CD4-positive, alpha-beta T cell (primary cell): Measurements from ENCODE around the gene ANKS4B. TPM values are rescaled to one million over a fixed set of nuclear protein-coding genes. Genes with fewer than 3 reads are reported as not detected.
"Not testable (repeated sequence)": the region's sequence is repeated elsewhere in the genome, so short reads cannot be mapped to it uniquely, and the experiment has no call there.

Experiments
- ATAC-seq: fragments of 200-7000 bp; cut with Tn5 transposase; one replicate; pipeline ENCODE4 v1.10.0; 2022; ENCODE audit warnings: mild to moderate bottlenecking; ENCODE audit not compliant: poor library complexity
- CTCF ChIA-PET: fragments of 350-600 bp; sonication (Branson Sonifier 250); formaldehyde crosslinking; loops from one replicate; lab custom pipeline; 2021; ENCODE audit warnings: antibody characterized with exemption, inconsistent platforms; lab: Charles Lee
- POLR2A ChIA-PET: fragments of 350-600 bp; sonication (Branson Sonifier 250); formaldehyde crosslinking; loops from one replicate; lab custom pipeline; 2021; ENCODE audit warnings: antibody characterized with exemption, inconsistent platforms; lab: Charles Lee
- DNase-seq, 14 experiments: peaks; one replicate each; pipeline ENCODE4 v3.0.0-alpha.2; 2013 to 2020; ENCODE audit warnings: mixed read lengths in 2 of 14
- H3K27ac ChIP-seq, 2 donors: one replicate each; pipeline versions ENCODE4 v1.5.1 to v1.7.0; 2013; ENCODE audit warnings: low read length in 2 of 2, low read depth in 1 of 2, mild to moderate bottlenecking in 1 of 2
- H3K27me3 ChIP-seq, 2 experiments: 1 replicate in 1 of 2; 2 replicates in 1 of 2; pipeline versions ENCODE4 v1.6.1 to v1.7.0; 2013; ENCODE audit warnings: low read length in 2 of 2, control low read depth in 1 of 2, mild to moderate bottlenecking in 1 of 2, moderate library complexity in 1 of 2; ENCODE audit not compliant: insufficient read depth in 2 of 2, control insufficient read depth in 1 of 2
- H3K36me3 ChIP-seq: one replicate; pipeline ENCODE4 v1.6.1; 2013; ENCODE audit warnings: low read length, control low read depth; ENCODE audit not compliant: insufficient read depth
- H3K4me1 ChIP-seq: one replicate; pipeline ENCODE4 v1.6.1; 2013; ENCODE audit warnings: low read length, control low read depth; ENCODE audit not compliant: insufficient read depth
- H3K4me3 ChIP-seq: one replicate; pipeline ENCODE4 v1.5.1; 2013; ENCODE audit warnings: mild to moderate bottlenecking, low read length, moderate library complexity
- H3K9me3 ChIP-seq, 2 experiments: 1 replicate in 1 of 2; 2 replicates in 1 of 2; pipeline versions ENCODE4 v1.6.1 to v1.7.0; 2013; ENCODE audit warnings: low read length in 2 of 2, mild to moderate bottlenecking in 2 of 2, control low read depth in 1 of 2, moderate library complexity in 1 of 2; ENCODE audit not compliant: control insufficient read depth in 1 of 2, insufficient read depth in 1 of 2
- H3K27ac Mint-ChIP-seq: one replicate; pipeline ENCODE4 v1.8.0; 2020; ENCODE audit warnings: mixed read lengths
- H3K27me3 Mint-ChIP-seq: one replicate; pipeline ENCODE4 v1.8.0; 2021; ENCODE audit warnings: mixed read lengths
- H3K36me3 Mint-ChIP-seq: one replicate; pipeline ENCODE4 v1.8.0; 2021; ENCODE audit warnings: low read depth, mixed read lengths
- H3K4me1 Mint-ChIP-seq: one replicate; pipeline ENCODE4 v1.8.0; 2021; ENCODE audit warnings: low read depth, mixed read lengths
- H3K4me3 Mint-ChIP-seq: one replicate; pipeline ENCODE4 v1.8.0; 2020; ENCODE audit warnings: mild to moderate bottlenecking, mixed read lengths
- H3K9me3 Mint-ChIP-seq: one replicate; pipeline ENCODE4 v1.8.0; 2020; ENCODE audit warnings: mixed read lengths
- intact Hi-C, 2 experiments: fragments of 100-400 bp; cut with DNase I in 1 of 2; cut with micrococcal nuclease in 1 of 2; formaldehyde crosslinking; loops; one replicate each; pipeline versions ENCODE4 v1.15.1 to v1.9.0; 2023 to 2025; cut with DNase I, micrococcal nuclease
- total RNA-seq, 174 experiments: library from RNA in 2 of 174; stranded (reverse) in 2 of 174; gene quantifications; one replicate each; pipeline ENCODE4 v1.2.3 and lab custom pipeline; 2021 to 2026
- TF ChIP-seq, protein P1 (sequence below): fragments of 200-600 bp; IDR thresholded peaks from one replicate; pipeline ENCODE4 v1.8.0; 2022; ENCODE audit warnings: antibody characterized with exemption, mild to moderate bottlenecking

Gene ANKS4B
- total RNA-seq, 2 experiments from 2014 or later = not detected

DNA sequence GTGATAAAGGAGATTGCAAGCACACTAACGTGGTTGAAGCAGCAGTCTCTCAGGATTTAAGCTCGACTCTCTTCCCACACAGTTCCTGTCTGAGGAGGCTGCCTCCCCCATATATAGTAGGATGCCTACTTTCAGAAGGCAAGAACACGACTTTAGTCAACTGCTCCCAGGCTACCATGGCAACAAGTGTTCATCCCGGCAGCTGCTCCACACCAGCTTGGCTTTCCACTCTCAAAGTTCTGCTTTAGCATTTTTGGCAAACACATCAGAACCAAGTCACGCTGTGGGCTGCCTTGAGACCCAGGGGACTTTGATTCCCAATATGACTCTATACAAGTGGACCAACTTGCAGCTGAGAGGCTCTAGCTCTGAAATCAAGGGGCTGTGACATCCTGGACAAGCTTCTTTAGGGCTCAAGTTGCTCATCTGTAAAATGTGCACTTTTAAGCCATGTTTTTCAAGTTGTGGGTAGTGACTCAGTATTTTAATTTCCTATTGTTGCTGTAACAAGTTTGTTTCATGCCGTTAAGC is 38.7 kb upstream of the ANKS4B start:
- TF ChIP-seq, protein P1, sequence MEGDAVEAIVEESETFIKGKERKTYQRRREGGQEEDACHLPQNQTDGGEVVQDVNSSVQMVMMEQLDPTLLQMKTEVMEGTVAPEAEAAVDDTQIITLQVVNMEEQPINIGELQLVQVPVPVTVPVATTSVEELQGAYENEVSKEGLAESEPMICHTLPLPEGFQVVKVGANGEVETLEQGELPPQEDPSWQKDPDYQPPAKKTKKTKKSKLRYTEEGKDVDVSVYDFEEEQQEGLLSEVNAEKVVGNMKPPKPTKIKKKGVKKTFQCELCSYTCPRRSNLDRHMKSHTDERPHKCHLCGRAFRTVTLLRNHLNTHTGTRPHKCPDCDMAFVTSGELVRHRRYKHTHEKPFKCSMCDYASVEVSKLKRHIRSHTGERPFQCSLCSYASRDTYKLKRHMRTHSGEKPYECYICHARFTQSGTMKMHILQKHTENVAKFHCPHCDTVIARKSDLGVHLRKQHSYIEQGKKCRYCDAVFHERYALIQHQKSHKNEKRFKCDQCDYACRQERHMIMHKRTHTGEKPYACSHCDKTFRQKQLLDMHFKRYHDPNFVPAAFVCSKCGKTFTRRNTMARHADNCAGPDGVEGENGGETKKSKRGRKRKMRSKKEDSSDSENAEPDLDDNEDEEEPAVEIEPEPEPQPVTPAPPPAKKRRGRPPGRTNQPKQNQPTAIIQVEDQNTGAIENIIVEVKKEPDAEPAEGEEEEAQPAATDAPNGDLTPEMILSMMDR = no peak
- CTCF ChIA-PET = no interaction called here
- peaks cover 0 to 5% of the 10 kb centered on the region in 2 experiments for H3K9me3 ChIP-seq
- Mint-ChIP-seq H3K36me3 (no peaks in the 10 kb centered on the region), H3K27ac (no peak overlapping the region), H3K27me3 (peaks cover 18% of the 10 kb centered on the region), H3K9me3 (peaks cover 3% of the 10 kb centered on the region), H3K4me3 (no peak overlapping the region), H3K4me1 (no peaks in the 10 kb centered on the region)
- intact Hi-C loops = no loop called here
- H3K4me3 ChIP-seq = no peak overlapping the region
- no peaks in the 10 kb centered on the region for H3K27me3 ChIP-seq
- ATAC-seq (no peak), DNase-seq (no peak)
- H3K27ac ChIP-seq = no peak overlapping the region
- H3K4me1 ChIP-seq = no peaks in the 10 kb centered on the region
- POLR2A ChIA-PET = no interaction called here
- H3K36me3 ChIP-seq = no peaks in the 10 kb centered on the region

DNA sequence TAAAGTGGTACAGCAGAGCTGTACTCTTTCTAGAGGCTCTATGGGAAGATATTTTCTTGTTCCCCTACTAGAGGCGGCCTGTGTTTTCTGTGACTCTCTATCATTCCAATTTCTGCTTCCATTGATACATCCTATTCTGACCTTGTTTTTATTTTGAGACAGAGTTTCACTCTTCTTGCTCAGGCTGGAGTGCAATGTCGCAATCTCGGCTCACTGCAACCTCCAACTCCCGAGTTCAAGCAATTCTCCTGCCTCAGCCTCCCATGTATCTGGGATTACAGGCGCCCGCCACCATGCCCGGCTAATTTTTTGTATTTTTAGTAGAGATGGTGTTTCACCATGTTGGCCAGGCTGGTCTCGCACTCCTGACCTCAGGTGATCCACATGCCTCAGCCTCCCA is 38.2 kb upstream of the ANKS4B start:
- H3K4me1 Mint-ChIP-seq, H3K27ac Mint-ChIP-seq, H3K27me3 ChIP-seq, POLR2A ChIA-PET, DNase-seq, H3K36me3 Mint-ChIP-seq, intact Hi-C loops, H3K9me3 Mint-ChIP-seq, ATAC-seq, H3K4me3 ChIP-seq, H3K9me3 ChIP-seq, CTCF ChIA-PET, H3K36me3 ChIP-seq, H3K27ac ChIP-seq, H3K4me1 ChIP-seq, H3K4me3 Mint-ChIP-seq: not testable (repeated sequence)
- peaks cover 18% of the 10 kb centered on the region for H3K27me3 Mint-ChIP-seq

DNA sequence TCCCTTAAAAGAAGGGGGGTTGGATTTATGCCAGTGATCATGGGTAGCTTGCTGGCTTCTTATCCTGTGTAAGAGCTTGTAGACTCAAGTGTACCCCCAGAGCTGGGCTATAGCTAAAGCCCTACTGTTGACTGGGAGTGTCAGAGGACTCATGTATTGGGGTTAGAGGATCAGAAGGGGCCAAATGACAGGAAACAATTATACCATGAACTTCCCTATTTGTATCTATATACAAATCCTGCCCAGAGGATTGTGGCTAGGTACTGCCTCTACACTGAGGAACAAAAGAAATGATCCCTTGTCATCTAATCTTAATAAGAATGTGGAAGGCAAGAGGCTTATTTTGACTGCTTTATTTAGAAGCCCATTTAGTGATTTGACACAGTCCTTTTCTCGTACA is 36.4 kb upstream of the ANKS4B start:
- Mint-ChIP-seq H3K9me3 (no peaks in the 10 kb centered on the region), H3K36me3 (no peaks in the 10 kb centered on the region), H3K27ac (no peak overlapping the region), H3K4me3 (no peak overlapping the region), H3K27me3 (peaks cover 22% of the 10 kb centered on the region), H3K4me1 (no peaks in the 10 kb centered on the region)
- TF ChIP-seq, protein P1 = no peak
- DNase-seq (no peak), ATAC-seq (no peak)
- Histone ChIP-seq H3K4me1 (no peaks in the 10 kb centered on the region), H3K27ac (no peak overlapping the region), H3K27me3 (no peaks in the 10 kb centered on the region), H3K9me3 (no peaks in the 10 kb centered on the region), H3K36me3 (no peaks in the 10 kb centered on the region), H3K4me3 (no peak overlapping the region)
- CTCF ChIA-PET = no interaction called here
- POLR2A ChIA-PET = no interaction called here
- intact Hi-C loops = no loop called here

DNA sequence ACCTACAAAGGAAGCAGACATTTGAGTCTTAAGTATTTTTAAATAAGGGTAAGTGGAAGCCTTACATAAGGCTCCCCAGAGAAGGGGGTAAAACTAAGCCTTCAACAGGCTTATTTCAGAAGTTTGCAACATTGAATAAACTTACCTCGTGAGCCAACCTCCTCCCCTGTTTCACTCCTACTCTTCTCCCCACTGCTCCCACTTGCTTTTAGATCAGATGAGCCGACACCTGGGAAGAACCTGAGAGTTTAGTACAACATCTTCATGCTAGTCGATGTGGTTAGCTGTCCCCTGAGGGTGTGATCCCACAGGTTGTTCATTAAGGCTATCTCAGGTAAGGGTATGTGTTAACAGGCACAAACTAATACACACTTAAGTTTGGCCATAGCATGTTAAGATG is 35.9 kb upstream of the ANKS4B start:
- Histone ChIP-seq H3K4me3 (no peak overlapping the region), H3K27me3 (no peaks in the 10 kb centered on the region), H3K27ac (no peak overlapping the region), H3K9me3 (no peaks in the 10 kb centered on the region), H3K4me1 (no peaks in the 10 kb centered on the region), H3K36me3 (no peaks in the 10 kb centered on the region)
- DNase-seq (no peak), ATAC-seq (no peak)
- H3K4me3 Mint-ChIP-seq = no peak overlapping the region
- ChIA-PET POLR2A (no interaction called here), CTCF (no interaction called here)
- H3K36me3 Mint-ChIP-seq = no peaks in the 10 kb centered on the region
- peaks cover 22% of the 10 kb centered on the region for H3K27me3 Mint-ChIP-seq
- TF ChIP-seq, protein P1 = no peak
- no peaks in the 10 kb centered on the region for H3K4me1 Mint-ChIP-seq
- H3K27ac Mint-ChIP-seq = no peak overlapping the region
- intact Hi-C loops = no loop called here
- H3K9me3 Mint-ChIP-seq = no peaks in the 10 kb centered on the region
